Fibroblast of pulmonary artery (primary cell): ENCODE results near the gene LRRC47.
A peak's percentile ranks its signal among the peaks of the same experiment; 100 is the strongest.
"Not testable (repeated sequence)": the region's sequence is repeated elsewhere in the genome, so short reads cannot be mapped to it uniquely, and the experiment has no call there.

ENCODE experiments used
- DNase-seq: peaks from one replicate; pipeline ENCODE4 v3.0.0-alpha.2; 2010; ENCODE audit warnings: low read depth
- H3K4me3 ChIP-seq: replicated peaks from 2 replicates; pipeline ENCODE4 v1.5.1; 2011; ENCODE audit warnings: low read depth, mild to moderate bottlenecking, control low read depth, low read length, moderate library complexity
- CTCF ChIP-seq: IDR thresholded peaks from 2 replicates; pipeline ENCODE4 v1.5.1; 2011; ENCODE audit warnings: mild to moderate bottlenecking, control low read depth, low read length, inconsistent platforms; ENCODE audit errors: missing control alignments

LRRC47 gene

DNA sequence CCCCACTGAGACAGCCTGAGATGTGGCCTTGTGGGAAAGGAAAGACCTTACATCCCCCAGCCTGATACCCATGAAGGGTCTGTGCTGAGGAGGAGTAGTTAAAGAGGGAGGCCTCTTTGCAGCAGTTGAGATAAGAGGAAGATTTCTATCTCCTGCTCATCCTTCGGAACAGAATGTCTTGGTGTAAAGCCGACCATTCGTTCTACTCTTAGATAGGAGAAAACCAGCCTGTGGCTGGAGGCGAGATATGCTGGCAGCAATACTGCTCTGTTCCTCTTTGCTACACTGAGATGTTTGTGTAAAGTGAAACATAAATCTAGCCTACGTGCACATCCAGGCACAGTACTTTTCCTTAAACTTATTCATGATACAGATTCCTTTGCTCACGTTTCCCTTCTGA is 45.6 kb downstream of the LRRC47 start:
- no peak overlapping the region for H3K4me3 ChIP-seq
- TF ChIP-seq CTCF = no peak
- DNase-seq = no peak

DNA sequence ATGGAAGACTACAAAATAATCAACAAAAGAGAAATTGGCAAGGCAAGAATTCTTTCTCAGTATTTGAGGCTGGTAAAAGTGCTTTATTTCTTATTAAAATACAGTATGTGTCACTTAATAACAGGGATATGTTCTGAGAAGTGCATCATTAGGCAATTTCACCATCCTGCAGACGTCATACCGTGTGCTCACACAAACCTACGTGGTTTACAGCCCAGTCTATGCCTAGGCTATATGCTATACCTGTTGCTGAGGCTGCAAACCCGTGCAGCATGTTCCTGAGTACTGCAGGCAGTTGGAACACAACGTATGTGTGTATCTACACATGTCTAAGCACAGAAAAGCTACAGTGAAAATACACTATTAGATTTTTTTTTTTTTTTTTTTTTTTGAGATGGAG is 46.8 kb downstream of the LRRC47 start:
- no peak for DNase-seq
- H3K4me3 ChIP-seq = no peak overlapping the region
- TF ChIP-seq CTCF = no peak

- not testable (repeated sequence) for H3K4me3 ChIP-seq, DNase-seq
These were observed 47.9 kb downstream of the LRRC47 start for GRCh38 chr1:3748316-3748900.

GRCh38 chr1:3747903-3748302 is 48.4 kb downstream of the LRRC47 start:
- no peak for DNase-seq
- no peak for TF ChIP-seq CTCF
- H3K4me3 ChIP-seq = peak overlapping the region; percentile 67

GRCh38 chr1:3747522-3747848 is 48.8 kb downstream of the LRRC47 start:
- H3K4me3 ChIP-seq = peak overlapping the region; percentile 67
- no peak for DNase-seq
- no peak for TF ChIP-seq CTCF

DNA sequence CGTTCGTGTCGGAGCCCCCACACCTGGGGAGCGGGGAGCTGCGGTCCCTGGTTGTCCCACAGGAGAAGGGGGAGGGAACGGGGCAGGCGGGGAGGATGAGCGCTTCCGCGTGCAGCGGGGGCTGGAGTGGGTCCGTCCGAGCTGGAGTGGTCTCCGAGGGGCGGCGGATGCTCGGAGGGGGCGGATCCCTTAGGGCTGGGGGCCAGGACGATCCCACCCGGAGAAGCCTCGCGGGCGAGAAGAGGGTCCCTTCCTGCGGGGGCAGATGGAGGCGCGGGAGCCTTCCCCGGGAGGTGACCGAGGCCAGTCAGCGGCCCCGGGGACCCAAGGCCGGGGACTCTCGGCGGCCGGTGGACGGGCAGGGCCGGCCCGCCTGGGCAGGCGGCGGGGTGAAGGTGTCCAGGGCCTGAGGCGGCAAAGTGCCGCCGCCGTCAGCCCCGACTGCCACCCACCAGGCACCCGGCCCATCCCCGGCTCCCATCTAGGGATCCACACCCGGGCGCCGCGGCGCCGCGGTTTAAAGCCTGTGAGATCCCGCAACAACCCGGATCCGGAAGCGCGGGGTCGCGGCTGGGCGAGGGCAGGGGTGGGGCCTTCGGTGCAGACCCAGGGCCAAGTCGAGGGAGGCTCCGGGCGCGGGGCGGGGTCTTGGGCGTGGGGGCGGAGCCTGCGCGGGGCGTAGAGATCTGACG is 49.3 kb downstream of the LRRC47 start:
- DNase-seq = peak; percentile 70
- no peak for TF ChIP-seq CTCF
- H3K4me3 ChIP-seq = peak overlapping the region; percentile 67

DNA sequence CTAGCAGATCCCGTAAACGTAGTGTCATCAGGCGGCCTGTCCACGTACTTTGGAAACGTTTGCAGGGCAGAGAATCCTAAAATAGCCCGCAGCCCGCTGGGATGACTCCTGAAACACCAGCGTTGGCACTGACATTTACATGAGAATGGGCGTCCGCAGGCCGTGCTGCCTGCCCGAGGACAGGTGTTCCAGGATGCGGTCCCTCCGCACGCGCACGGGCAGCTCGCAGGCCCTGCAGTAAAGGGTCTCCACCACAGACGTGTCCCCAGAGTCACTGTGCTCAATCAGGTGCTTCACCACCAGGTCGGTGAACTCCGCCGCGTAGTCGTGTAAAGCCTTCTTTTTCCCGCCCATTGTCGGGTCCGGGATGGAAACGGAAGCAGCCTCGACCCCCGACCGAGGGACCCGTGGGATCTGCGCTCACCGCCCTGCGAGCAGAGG is 49.9 kb downstream of the LRRC47 start:
- no peak for DNase-seq
- peak overlapping the region; percentile 67 for H3K4me3 ChIP-seq
- TF ChIP-seq CTCF = no peak
